ENCODE results near the gene CUX1. TPM values are rescaled to one million over a fixed set of nuclear protein-coding genes. Genes with fewer than 3 reads are reported as not detected.

CUX1 gene
- total RNA-seq, 1 experiment from 2014 or later: 47.6 TPM

DNA sequence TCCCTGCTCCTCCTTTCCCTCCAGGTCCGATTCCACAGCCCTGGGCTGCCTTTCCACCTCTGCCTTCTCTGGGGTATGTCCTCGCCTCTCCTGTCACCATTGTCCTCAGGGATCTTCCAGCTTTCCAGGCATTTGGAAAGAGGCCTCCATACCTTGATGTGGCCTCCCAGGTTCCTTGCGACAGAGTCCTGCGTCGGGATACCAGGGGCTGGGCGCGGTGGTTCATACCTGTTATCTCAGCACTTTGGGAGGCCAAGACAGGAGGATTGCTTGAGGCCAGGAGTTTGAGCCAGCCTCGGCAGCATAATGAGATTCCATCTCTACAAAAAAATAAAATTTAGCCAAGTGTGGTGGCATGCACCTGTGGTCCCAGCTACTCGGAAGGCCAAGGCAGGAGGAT lies 171.1 kb downstream of the CUX1 start:
- no peaks in the 10 kb centered on the region for H3K4me1 Mint-ChIP-seq (ENCODE audit: insufficient read depth, unreplicated experiment)
- H3K36me3 Mint-ChIP-seq (ENCODE audit: insufficient read depth, unreplicated experiment): peaks cover 16% of the 10 kb centered on the region
- TF ChIP-seq, protein P1, sequence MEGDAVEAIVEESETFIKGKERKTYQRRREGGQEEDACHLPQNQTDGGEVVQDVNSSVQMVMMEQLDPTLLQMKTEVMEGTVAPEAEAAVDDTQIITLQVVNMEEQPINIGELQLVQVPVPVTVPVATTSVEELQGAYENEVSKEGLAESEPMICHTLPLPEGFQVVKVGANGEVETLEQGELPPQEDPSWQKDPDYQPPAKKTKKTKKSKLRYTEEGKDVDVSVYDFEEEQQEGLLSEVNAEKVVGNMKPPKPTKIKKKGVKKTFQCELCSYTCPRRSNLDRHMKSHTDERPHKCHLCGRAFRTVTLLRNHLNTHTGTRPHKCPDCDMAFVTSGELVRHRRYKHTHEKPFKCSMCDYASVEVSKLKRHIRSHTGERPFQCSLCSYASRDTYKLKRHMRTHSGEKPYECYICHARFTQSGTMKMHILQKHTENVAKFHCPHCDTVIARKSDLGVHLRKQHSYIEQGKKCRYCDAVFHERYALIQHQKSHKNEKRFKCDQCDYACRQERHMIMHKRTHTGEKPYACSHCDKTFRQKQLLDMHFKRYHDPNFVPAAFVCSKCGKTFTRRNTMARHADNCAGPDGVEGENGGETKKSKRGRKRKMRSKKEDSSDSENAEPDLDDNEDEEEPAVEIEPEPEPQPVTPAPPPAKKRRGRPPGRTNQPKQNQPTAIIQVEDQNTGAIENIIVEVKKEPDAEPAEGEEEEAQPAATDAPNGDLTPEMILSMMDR (IDR thresholded peaks at IDR 0.05; ENCODE audit: unreplicated experiment): no peak
- ChIA-PET POLR2A (no interaction called here), CTCF (no interaction called here)
- DNase-seq (ENCODE audit: unreplicated experiment): no peak
- H3K9me3 Mint-ChIP-seq (ENCODE audit: unreplicated experiment): no peaks in the 10 kb centered on the region
- no TSS peak for BruUV-seq (replicated peaks)
- no peaks in the 10 kb centered on the region for H3K27me3 Mint-ChIP-seq (ENCODE audit: insufficient read depth, unreplicated experiment)
- no peak overlapping the region for H3K27ac Mint-ChIP-seq (ENCODE audit: low read depth, unreplicated experiment)
- intact Hi-C loops (cut with micrococcal nuclease): no loop called here
- no peak overlapping the region for H3K4me3 Mint-ChIP-seq (ENCODE audit: unreplicated experiment)

DNA sequence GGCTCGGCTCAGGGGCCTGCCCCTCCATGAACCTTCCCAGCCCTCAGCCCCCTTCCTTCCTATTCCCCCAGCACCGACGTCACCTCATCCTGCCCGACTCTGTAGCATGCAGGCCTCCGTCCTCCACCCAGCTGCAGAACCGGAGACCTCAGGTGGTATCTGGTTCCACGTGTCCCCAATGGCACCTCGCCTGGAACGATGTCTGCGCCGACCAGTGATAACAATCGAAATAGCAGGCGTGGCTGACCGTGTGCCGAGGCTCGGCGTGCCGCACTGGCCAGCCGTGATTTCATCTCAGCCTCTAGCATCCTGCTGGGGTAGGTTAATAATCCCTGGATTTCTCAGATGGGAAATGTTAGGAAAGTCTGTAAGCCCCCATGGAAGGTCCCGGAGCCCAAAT lies 171.7 kb downstream of the CUX1 start:
- ChIA-PET CTCF (no interaction called here), POLR2A (no interaction called here)
- no peaks in the 10 kb centered on the region for H3K4me1 Mint-ChIP-seq (ENCODE audit: insufficient read depth, unreplicated experiment)
- no TSS peak for BruUV-seq (replicated peaks)
- intact Hi-C loops (cut with micrococcal nuclease): no loop called here
- DNase-seq (ENCODE audit: unreplicated experiment): no peak
- H3K9me3 Mint-ChIP-seq (ENCODE audit: unreplicated experiment): no peaks in the 10 kb centered on the region
- no peak overlapping the region for H3K27ac Mint-ChIP-seq (ENCODE audit: low read depth, unreplicated experiment)
- no peak overlapping the region for H3K4me3 Mint-ChIP-seq (ENCODE audit: unreplicated experiment)
- no peaks in the 10 kb centered on the region for H3K27me3 Mint-ChIP-seq (ENCODE audit: insufficient read depth, unreplicated experiment)
- H3K36me3 Mint-ChIP-seq (ENCODE audit: insufficient read depth, unreplicated experiment): peaks cover 21% of the 10 kb centered on the region
- TF ChIP-seq, protein P1 (IDR thresholded peaks at IDR 0.05; ENCODE audit: unreplicated experiment): no peak

DNA sequence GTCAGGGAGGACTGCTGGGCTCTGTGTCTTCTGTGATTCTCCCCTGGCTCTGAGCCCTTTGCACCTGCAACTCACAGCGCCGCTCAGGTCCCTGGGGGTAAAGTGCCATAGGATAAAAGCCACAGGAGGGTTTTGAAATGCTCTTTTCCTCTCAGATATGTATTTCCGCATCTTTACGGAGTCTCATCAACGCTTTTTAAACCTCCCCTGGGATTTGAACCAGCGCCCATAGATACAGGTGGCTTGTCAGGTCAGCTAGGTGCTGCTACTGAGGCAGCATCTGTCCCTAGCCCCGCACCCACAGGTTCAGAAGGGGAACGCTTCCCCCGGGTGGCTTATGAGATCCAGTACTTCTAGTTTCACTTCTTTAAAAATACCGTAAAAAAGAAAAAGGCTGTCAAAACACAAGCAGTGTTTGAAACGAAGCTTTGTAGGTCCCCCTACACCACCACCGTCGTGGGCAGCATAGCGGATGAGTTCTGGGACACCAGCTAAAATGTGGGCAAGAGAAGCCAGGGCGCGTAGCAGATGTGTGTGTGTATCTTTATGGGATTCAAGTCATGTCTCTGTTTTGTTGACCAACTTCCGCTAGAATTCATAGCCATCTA lies 173.5 kb downstream of the CUX1 start:
- H3K36me3 Mint-ChIP-seq (ENCODE audit: insufficient read depth, unreplicated experiment): peaks cover 21% of the 10 kb centered on the region
- H3K27ac Mint-ChIP-seq (ENCODE audit: low read depth, unreplicated experiment): no peak overlapping the region
- intact Hi-C loops (cut with micrococcal nuclease): no loop called here
- no peaks in the 10 kb centered on the region for H3K4me1 Mint-ChIP-seq (ENCODE audit: insufficient read depth, unreplicated experiment)
- BruUV-seq (replicated peaks): no TSS peak
- POLR2A ChIA-PET: interaction anchor here (0.7 kb wide), 1 partner anchor 119 kb away, joined by 3 read pairs; no protein-coding TSS in a partner anchor
- no peak overlapping the region for H3K4me3 Mint-ChIP-seq (ENCODE audit: unreplicated experiment)
- no peaks in the 10 kb centered on the region for H3K27me3 Mint-ChIP-seq (ENCODE audit: insufficient read depth, unreplicated experiment)
- no peaks in the 10 kb centered on the region for H3K9me3 Mint-ChIP-seq (ENCODE audit: unreplicated experiment)
- CTCF ChIA-PET: no interaction called here
- no peak for DNase-seq (ENCODE audit: unreplicated experiment)
- TF ChIP-seq, protein P1 (IDR thresholded peaks at IDR 0.05; ENCODE audit: unreplicated experiment): no peak

DNA sequence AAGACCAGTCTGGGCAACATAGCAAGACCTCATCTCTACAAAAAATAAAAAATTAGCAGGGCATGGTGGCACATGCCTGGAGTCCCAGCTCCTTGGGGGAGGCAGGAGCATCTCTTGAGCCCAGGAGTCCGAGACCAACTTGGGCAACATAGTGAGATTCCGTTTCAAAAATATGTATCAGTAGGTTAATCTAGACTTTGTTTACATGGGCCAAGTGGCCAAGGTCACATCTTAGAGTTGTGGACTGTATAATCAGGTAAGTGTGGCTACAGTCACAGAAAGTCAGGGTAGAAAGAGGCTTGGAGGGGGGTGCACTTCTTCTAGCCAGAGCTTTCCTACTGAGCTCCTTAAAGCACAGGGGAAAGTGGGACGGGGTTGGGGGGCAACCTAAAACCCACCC lies 174.4 kb downstream of the CUX1 start:
- H3K4me3 Mint-ChIP-seq (ENCODE audit: unreplicated experiment): no peak overlapping the region
- DNase-seq (ENCODE audit: unreplicated experiment): no peak
- ChIA-PET POLR2A (no interaction called here), CTCF (no interaction called here)
- TF ChIP-seq, protein P1 (IDR thresholded peaks at IDR 0.05; ENCODE audit: unreplicated experiment): no peak
- no peaks in the 10 kb centered on the region for H3K27me3 Mint-ChIP-seq (ENCODE audit: insufficient read depth, unreplicated experiment)
- no peaks in the 10 kb centered on the region for H3K4me1 Mint-ChIP-seq (ENCODE audit: insufficient read depth, unreplicated experiment)
- intact Hi-C loops (cut with micrococcal nuclease): no loop called here
- H3K36me3 Mint-ChIP-seq (ENCODE audit: insufficient read depth, unreplicated experiment): peaks cover 21% of the 10 kb centered on the region
- no peak overlapping the region for H3K27ac Mint-ChIP-seq (ENCODE audit: low read depth, unreplicated experiment)
- no peaks in the 10 kb centered on the region for H3K9me3 Mint-ChIP-seq (ENCODE audit: unreplicated experiment)
- no TSS peak for BruUV-seq (replicated peaks)
